Upper lobe of right lung (tissue), 1 donor: ENCODE data around the gene CD81. TPM values are rescaled to one million over a fixed set of nuclear protein-coding genes. Genes with fewer than 3 reads are reported as not detected.
A peak's percentile ranks its signal among the peaks of the same experiment; 100 is the strongest.

Experiments used
- ATAC-seq: fragments of 200-7000 bp; cut with Tn5 transposase; one replicate; pipeline ENCODE4 v1.9.1; 2020; ENCODE audit warnings: mild to moderate bottlenecking, moderate library complexity
- DNase-seq: peaks from one replicate; pipeline ENCODE4 v3.0.0-alpha.2; 2020
- H3K27ac ChIP-seq: fragments of 200-600 bp; one replicate; pipeline ENCODE4 v1.8.0; 2022
- H3K27me3 ChIP-seq: fragments of 200-600 bp; one replicate; pipeline ENCODE4 v1.8.0; 2022; ENCODE audit warnings: mild to moderate bottlenecking
- H3K36me3 ChIP-seq: fragments of 200-600 bp; one replicate; pipeline ENCODE4 v1.8.0; 2022
- H3K4me1 ChIP-seq: fragments of 200-600 bp; one replicate; pipeline ENCODE4 v1.8.0; 2022
- H3K4me3 ChIP-seq: fragments of 200-600 bp; one replicate; pipeline ENCODE4 v1.8.0; 2022; ENCODE audit warnings: mild to moderate bottlenecking
- H3K9me3 ChIP-seq: fragments of 200-600 bp; one replicate; pipeline ENCODE4 v1.8.0; 2022
- CTCF ChIP-seq: fragments of 200-600 bp; IDR thresholded peaks from one replicate; pipeline ENCODE4 v1.8.0; 2022; ENCODE audit warnings: antibody characterized with exemption
- intact Hi-C: fragments of 100-400 bp; cut with DNase I; formaldehyde crosslinking; loops from one replicate; pipeline ENCODE4 v1.11.0; 2022
- total RNA-seq: library from RNA; stranded (reverse); fragmentation: NEBNext Ultra II Directional; extraction: Animal tissue kit (Norgen Biotek cat#: 25700); gene quantifications from one replicate; pipeline ENCODE4 v1.2.1, GENCODE V29; 2021
- donor health status: DM: no; HTN: yes; CAD: no; lungs with severe emphysema.

The CD81 gene
- total RNA-seq, 1 donor from 2014 or later, result 801 TPM

- Histone ChIP-seq H3K27ac (no peak overlapping the region), H3K4me3 (no peak overlapping the region), H3K4me1 (no peaks in the 10 kb centered on the region), H3K27me3 (no peaks in the 10 kb centered on the region), H3K36me3 (no peaks in the 10 kb centered on the region), H3K9me3 (no peaks in the 10 kb centered on the region)
- DNase-seq (no peak), ATAC-seq (no peak)
- no peak for TF ChIP-seq CTCF
- intact Hi-C loops, result no loop called here
These were observed 59.5 kb downstream of the CD81 start for GRCh38 chr11:2436521-2437031.

DNA sequence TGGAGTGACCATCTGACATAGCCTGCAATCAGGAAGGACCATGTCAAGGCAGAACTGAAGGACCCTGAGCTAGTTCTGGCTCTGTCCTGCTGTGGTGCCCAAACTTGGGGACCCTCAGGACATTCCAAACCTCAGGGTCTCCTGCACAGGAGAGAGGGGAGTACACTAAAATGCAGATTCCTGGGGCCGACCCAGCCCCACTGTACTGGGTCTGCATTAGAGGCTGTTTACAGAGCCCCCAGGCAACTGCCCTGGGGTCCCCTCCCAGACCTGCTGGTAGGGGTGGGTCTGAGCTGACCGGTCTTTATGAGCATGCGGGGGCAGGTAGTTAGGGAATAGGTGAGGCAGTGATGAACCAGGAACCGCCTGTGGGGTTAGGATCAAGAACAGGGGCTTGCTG is 60.4 kb downstream of the CD81 start:
- no peak overlapping the region for H3K4me3 ChIP-seq
- TF ChIP-seq CTCF, result no peak
- no peak for DNase-seq

DNA sequence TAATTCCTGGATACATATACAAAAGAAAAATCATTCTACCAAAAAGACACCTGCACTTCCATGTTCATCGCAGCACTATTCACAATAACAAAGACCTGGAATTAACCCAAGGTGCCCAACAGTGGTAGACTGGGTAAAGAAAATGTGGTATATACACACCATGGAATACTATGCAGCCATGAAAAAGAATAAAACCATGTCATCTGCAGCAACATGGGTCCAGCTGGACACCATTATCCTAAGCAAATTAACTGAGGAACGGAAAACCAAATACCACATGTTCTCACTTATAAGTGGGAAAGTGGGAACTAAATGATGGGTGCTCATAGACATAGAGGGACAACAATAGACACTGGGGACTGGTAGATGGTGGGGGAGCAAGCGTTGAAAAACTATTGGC is 62.7 kb downstream of the CD81 start:
- no peak for TF ChIP-seq CTCF
- intact Hi-C loops, result no loop called here
- H3K27me3 ChIP-seq, result no peaks in the 10 kb centered on the region
- no peaks in the 10 kb centered on the region for H3K36me3 ChIP-seq
- H3K4me3 ChIP-seq, result no peak overlapping the region
- DNase-seq, result no peak
- ATAC-seq, result no peak
- H3K27ac ChIP-seq, result no peak overlapping the region
- no peaks in the 10 kb centered on the region for H3K9me3 ChIP-seq
- peaks cover 4% of the 10 kb centered on the region for H3K4me1 ChIP-seq

More for the DNA sequence above, 60.4 kb downstream of the CD81 start:
- Histone ChIP-seq H3K27ac (no peak overlapping the region), H3K9me3 (no peaks in the 10 kb centered on the region), H3K27me3 (no peaks in the 10 kb centered on the region), H3K4me1 (no peaks in the 10 kb centered on the region), H3K36me3 (no peaks in the 10 kb centered on the region)
- ATAC-seq, result no peak
- intact Hi-C loops, result no loop called here

DNA sequence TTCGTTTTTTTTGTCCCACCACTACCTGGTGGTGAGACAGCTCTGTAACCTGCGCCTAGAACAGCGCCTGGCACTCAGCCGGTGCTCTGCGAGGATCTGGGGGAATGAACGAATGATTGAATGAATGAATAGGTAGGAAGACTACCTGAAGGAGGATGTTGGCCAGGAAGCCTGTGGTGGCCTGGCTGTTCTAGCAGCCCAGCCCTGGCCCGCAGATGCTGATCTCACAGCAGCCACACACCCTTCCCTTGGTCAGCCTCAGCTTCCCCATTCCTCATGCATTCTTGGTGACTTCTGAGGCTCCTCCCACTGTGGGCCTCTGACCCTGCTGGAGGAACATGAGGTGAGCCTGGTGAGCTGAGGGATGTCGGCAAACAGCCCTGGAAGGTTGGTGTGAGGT is 63.5 kb downstream of the CD81 start:
- intact Hi-C loops, result no loop called here

DNA sequence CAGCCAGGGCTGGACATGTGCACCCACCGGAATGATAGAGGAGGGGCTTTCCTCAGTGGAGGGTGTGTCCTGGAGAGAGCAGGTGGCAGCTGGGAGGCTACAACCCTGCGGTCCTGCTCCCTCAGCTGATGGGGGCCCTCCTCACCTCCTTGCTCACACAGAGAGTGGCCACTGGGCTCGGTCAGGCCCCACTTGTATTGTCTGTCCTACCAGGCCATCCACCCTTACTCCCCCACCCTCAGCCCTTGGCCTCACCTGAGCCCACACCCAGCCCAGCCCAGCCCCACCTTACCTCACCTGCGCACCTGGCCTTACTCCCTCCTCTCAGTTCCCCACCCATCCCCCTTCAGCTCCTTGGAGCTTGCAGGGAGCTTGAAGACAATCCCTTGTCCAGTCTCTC is 64.1 kb downstream of the CD81 start:
- no peaks in the 10 kb centered on the region for H3K36me3 ChIP-seq
- no peaks in the 10 kb centered on the region for H3K9me3 ChIP-seq
- no peak for ATAC-seq
- peaks cover 11% of the 10 kb centered on the region for H3K4me1 ChIP-seq
- H3K27ac ChIP-seq, result no peak overlapping the region
- intact Hi-C loops, result no loop called here
- no peak overlapping the region for H3K4me3 ChIP-seq
- DNase-seq, result peak; percentile 61
- H3K27me3 ChIP-seq, result peaks cover 9% of the 10 kb centered on the region
- TF ChIP-seq CTCF, result no peak

More for the DNA sequence above, 63.5 kb downstream of the CD81 start:
- ATAC-seq, result peak; percentile 4
- Histone ChIP-seq H3K36me3 (no peaks in the 10 kb centered on the region), H3K27me3 (peaks cover 4% of the 10 kb centered on the region), H3K4me1 (peaks cover 7% of the 10 kb centered on the region), H3K4me3 (no peak overlapping the region), H3K9me3 (no peaks in the 10 kb centered on the region), H3K27ac (no peak overlapping the region)
- DNase-seq, result peak; percentile 64
- TF ChIP-seq CTCF, result no peak

DNA sequence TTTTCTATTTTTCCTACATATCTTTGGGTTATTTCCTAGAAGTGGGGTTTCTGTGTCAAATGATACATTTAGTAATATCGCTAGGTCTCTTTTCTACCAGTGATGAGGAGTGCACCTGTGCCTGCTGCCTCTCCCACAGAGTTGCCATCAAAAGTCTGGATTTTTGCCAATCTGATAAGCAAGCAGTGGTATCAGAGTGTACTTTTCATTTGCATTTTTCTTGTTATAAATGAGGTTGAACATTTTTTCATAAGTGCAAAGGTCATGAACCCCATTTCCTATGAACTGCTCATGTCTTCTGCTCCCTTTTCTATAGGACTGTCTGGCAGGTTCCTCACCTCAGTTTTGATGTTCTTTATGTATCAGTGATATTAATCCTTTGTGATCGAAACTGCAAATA is 65.5 kb downstream of the CD81 start:
- no peak for DNase-seq

More for the DNA sequence above, 65.5 kb downstream of the CD81 start:
- TF ChIP-seq CTCF, result no peak
- no peak overlapping the region for H3K27ac ChIP-seq
- no peaks in the 10 kb centered on the region for H3K9me3 ChIP-seq
- peaks cover 9% of the 10 kb centered on the region for H3K27me3 ChIP-seq
- H3K4me3 ChIP-seq, result no peak overlapping the region
- H3K36me3 ChIP-seq, result no peaks in the 10 kb centered on the region
- peaks cover 26% of the 10 kb centered on the region for H3K4me1 ChIP-seq
- intact Hi-C loops, result no loop called here
- no peak for ATAC-seq
